GM12892 (cell line): Measurements from ENCODE around the gene BLNK.

Source experiments
- DNase-seq: peaks from one replicate; pipeline ENCODE4 v3.0.0; 2011; ENCODE audit not compliant: insufficient read length
- FAIRE-seq: peaks from 2 replicates; lab custom pipeline; 2011; peaks lifted over from hg19 to GRCh38; lab: Jason Lieb, UNC
- POLR2A ChIP-seq: IDR thresholded peaks from 2 replicates; pipeline ENCODE4 v1.6.1; 2011; ENCODE audit warnings: low read depth, low read length, control low read depth
- POLR2AphosphoS5 ChIP-seq: IDR thresholded peaks from 2 replicates; pipeline ENCODE4 v1.6.1; 2011; ENCODE audit warnings: low read depth, low read length, control low read depth
- TAF1 ChIP-seq: IDR thresholded peaks from 2 replicates; pipeline ENCODE4 v1.6.1; 2011; ENCODE audit warnings: low read depth, mild to moderate bottlenecking, control low read depth, low read length, borderline replicate concordance

The BLNK gene

GRCh38 chr10:96255549-96256333 lies 15.6 kb downstream of the BLNK start:
- TF ChIP-seq POLR2AphosphoS5 (no peak), POLR2A (no peak), TAF1 (no peak)
- DNase-seq (no peak), FAIRE-seq (no peak)

DNA sequence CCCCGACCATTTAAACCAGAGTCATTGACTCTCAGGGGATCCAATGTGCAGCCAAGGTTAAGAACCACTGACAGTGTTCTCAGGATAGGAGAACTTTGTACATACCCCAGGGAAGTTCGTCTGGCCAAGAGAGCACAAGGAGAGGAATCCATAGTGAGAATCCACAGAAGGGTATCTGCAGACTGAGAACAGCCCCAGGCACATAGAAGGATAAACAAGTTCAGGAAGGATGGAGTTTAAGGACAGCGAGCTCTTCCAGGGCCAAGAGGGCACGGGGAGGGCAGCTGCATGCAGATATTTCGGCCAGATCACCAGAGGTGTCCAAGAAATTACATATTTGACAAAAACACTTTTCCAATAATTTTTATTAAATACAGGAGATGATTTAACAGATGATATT lies 16.4 kb downstream of the BLNK start:
- DNase-seq (no peak), FAIRE-seq (peak; percentile 48)

DNA sequence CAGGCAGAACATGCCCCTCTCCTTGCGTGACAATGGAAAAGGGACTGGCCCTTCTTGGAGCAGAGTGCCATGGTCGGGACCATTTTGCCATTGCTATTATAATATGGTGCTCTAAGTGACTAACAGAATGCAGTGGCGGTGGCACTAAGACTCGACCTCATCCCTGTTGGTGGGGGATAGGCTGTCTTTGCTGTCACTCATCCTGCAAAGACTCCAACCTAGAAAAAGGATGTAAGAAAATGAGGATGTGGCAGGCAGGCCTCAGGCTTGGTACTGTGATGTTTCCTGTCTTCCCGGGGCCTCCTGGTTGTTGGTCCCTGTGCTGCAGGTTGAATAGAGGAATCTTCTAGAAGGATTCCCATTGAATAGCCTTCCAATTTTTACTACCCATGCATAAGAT lies 18.6 kb downstream of the BLNK start:
- DNase-seq (no peak), FAIRE-seq (no peak)
- no peak for TF ChIP-seq TAF1
- no peak for TF ChIP-seq POLR2A
- TF ChIP-seq POLR2AphosphoS5, result no peak

More for the DNA sequence above, 16.4 kb downstream of the BLNK start:
- TF ChIP-seq POLR2A, result no peak
- no peak for TF ChIP-seq POLR2AphosphoS5
- TF ChIP-seq TAF1, result no peak

- DNase-seq (no peak), FAIRE-seq (no peak)
- no peak for TF ChIP-seq POLR2AphosphoS5
- TF ChIP-seq POLR2A, result no peak
- no peak for TF ChIP-seq TAF1
Measured at GRCh38 chr10:96250349-96250748, 21.0 kb downstream of the BLNK start.

- FAIRE-seq, result peak; percentile 54
- DNase-seq, result no peak
- TF ChIP-seq POLR2AphosphoS5, result no peak
- TF ChIP-seq POLR2A, result no peak
- TF ChIP-seq TAF1, result no peak
Measured at GRCh38 chr10:96249264-96249663, 22.1 kb downstream of the BLNK start.

- no peak for TF ChIP-seq POLR2A
- 0 out of 2 replicates have a peak, but pooled peaks have one; percentile 33 for TF ChIP-seq POLR2AphosphoS5
- DNase-seq (peak; percentile 39), FAIRE-seq (peak; percentile 100)
Measured at GRCh38 chr10:96244354-96244753, 27.0 kb downstream of the BLNK start.

GRCh38 chr10:96243296-96243695 lies 28.1 kb downstream of the BLNK start:
- DNase-seq (no peak), FAIRE-seq (peak; percentile 33)
- TF ChIP-seq POLR2AphosphoS5 (no peak), POLR2A (no peak), TAF1 (no peak)

- no peak for DNase-seq
- FAIRE-seq, result peak; percentile 63
- no peak for TF ChIP-seq POLR2A
- no peak for TF ChIP-seq TAF1
- TF ChIP-seq POLR2AphosphoS5, result no peak
Measured at GRCh38 chr10:96242822-96243221, 28.5 kb downstream of the BLNK start.

GRCh38 chr10:96238646-96239623 lies 32.4 kb downstream of the BLNK start:
- TF ChIP-seq POLR2A (no peak), TAF1 (no peak), POLR2AphosphoS5 (no peak)
- no peak for FAIRE-seq
- DNase-seq, result no peak

- no peak for TF ChIP-seq TAF1
- no peak for TF ChIP-seq POLR2AphosphoS5
- no peak for TF ChIP-seq POLR2A
- no peak for DNase-seq
- no peak for FAIRE-seq
Measured at GRCh38 chr10:96236876-96237275, 34.5 kb downstream of the BLNK start.

- TF ChIP-seq POLR2A, result no peak
- TF ChIP-seq TAF1, result no peak
- no peak for TF ChIP-seq POLR2AphosphoS5
- DNase-seq (no peak), FAIRE-seq (peak; percentile 72)
Measured at GRCh38 chr10:96236090-96236478, 35.3 kb downstream of the BLNK start.
